Liver (tissue), 9 donors: Measurements from ENCODE around the gene CYBRD1. TPM values are rescaled to one million over a fixed set of nuclear protein-coding genes. Genes with fewer than 3 reads are reported as not detected.

Experiments
- DNase-seq: peaks from one replicate; pipeline ENCODE4 v3.0.0-alpha.2; 2017; ENCODE audit warnings: low spot score
- H3K27ac ChIP-seq, 2 donors: one replicate each; pipeline ENCODE4 v1.7.0; 2013; ENCODE audit warnings: inconsistent platforms in 2 of 2, low read length in 2 of 2, control low read depth in 1 of 2, low read depth in 1 of 2, mild to moderate bottlenecking in 1 of 2
- H3K27me3 ChIP-seq, 4 donors: one replicate each; pipeline versions ENCODE4 v1.6.1 to v1.7.0; 2013; ENCODE audit warnings: low read length in 3 of 4, inconsistent platforms in 1 of 4, mild to moderate bottlenecking in 1 of 4, moderate library complexity in 1 of 4; ENCODE audit not compliant: control insufficient read depth in 4 of 4, insufficient read depth in 4 of 4
- H3K36me3 ChIP-seq, 4 donors: one replicate each; pipeline versions ENCODE4 v1.6.1 to v1.7.0; 2013; ENCODE audit warnings: low read length in 3 of 4, mild to moderate bottlenecking in 3 of 4, low read depth in 1 of 4, moderate library complexity in 1 of 4; ENCODE audit not compliant: control insufficient read depth in 4 of 4, insufficient read depth in 3 of 4
- H3K4me1 ChIP-seq, 4 donors: one replicate each; pipeline versions ENCODE4 v1.6.1 to v1.7.0; 2013; ENCODE audit warnings: low read length in 3 of 4, mild to moderate bottlenecking in 3 of 4, moderate library complexity in 1 of 4; ENCODE audit not compliant: control insufficient read depth in 4 of 4, insufficient read depth in 4 of 4
- H3K4me3 ChIP-seq, 3 donors: one replicate each; pipeline versions ENCODE4 v1.6.1 to v1.7.0; 2013; ENCODE audit warnings: low read length in 3 of 3, control low read depth in 1 of 3, low read depth in 1 of 3, mild to moderate bottlenecking in 1 of 3
- H3K9ac ChIP-seq, 2 donors: one replicate each; pipeline ENCODE4 v1.7.0; 2013; ENCODE audit warnings: low read length in 2 of 2, mild to moderate bottlenecking in 2 of 2, moderate library complexity in 2 of 2, control low read depth in 1 of 2, low read depth in 1 of 2
- H3K9me3 ChIP-seq, 4 donors: one replicate each; pipeline versions ENCODE4 v1.6.1 to v1.7.0; 2013; ENCODE audit warnings: low read length in 3 of 4; ENCODE audit not compliant: control insufficient read depth in 4 of 4
- FOXA2 ChIP-seq: IDR thresholded peaks from 2 replicates; pipeline ENCODE4 v1.6.1; 2016; ENCODE audit warnings: antibody characterized with exemption
- HNF4A ChIP-seq, 2 donors: conservative IDR thresholded peaks; 2 replicates each; pipeline ENCODE4 v1.6.1; 2016; ENCODE audit warnings: antibody characterized with exemption in 2 of 2, mild to moderate bottlenecking in 2 of 2
- HNF4G ChIP-seq: IDR thresholded peaks from 2 replicates; pipeline ENCODE4 v1.6.1; 2016; ENCODE audit warnings: antibody characterized with exemption
- JUND ChIP-seq, 2 donors: IDR thresholded peaks; 2 replicates each; pipeline ENCODE4 v1.6.1; 2016; ENCODE audit warnings: antibody characterized with exemption in 2 of 2
- NR2F2 ChIP-seq: IDR thresholded peaks from 2 replicates; pipeline ENCODE4 v1.6.1; 2016; ENCODE audit warnings: antibody characterized with exemption
- RXRA ChIP-seq, 2 donors: IDR thresholded peaks; 2 replicates each; pipeline ENCODE4 v1.6.1; 2017 to 2018; ENCODE audit warnings: antibody characterized with exemption in 2 of 2, mild to moderate bottlenecking in 1 of 2
- SP1 ChIP-seq: IDR thresholded peaks from 2 replicates; pipeline ENCODE4 v1.6.1; 2018; ENCODE audit warnings: antibody characterized with exemption, mild to moderate bottlenecking
- TAF1 ChIP-seq: conservative IDR thresholded peaks from 2 replicates; pipeline ENCODE4 v1.6.1; 2016; ENCODE audit warnings: antibody characterized with exemption, mild to moderate bottlenecking
- YY1 ChIP-seq: IDR thresholded peaks from 2 replicates; pipeline ENCODE4 v1.6.1; 2016; ENCODE audit warnings: antibody characterized with exemption, mild to moderate bottlenecking
- WGBS: extraction: QIAGEN DNeasy Blood & Tissue Kit; methylation state at CpG from one replicate; pipeline ENCODE4 v1.1.7; 2013; 5-methylcytosine and 5-hydroxymethylcytosine counted together
- polyA plus RNA-seq, 2 donors: library from polyadenylated mRNA; stranded (reverse) in 1 of 2; unstranded in 1 of 2; fragments of 200-250 nt in 1 of 2; fragments of >200 nt in 1 of 2; fragmentation: Nextera tagmentation in 1 of 2; extraction: Ambion mirVana in 1 of 2; gene quantifications; one replicate each; pipeline versions ENCODE4 v1.2.1 to v1.2.3, GENCODE V29; 2013 to 2015
- total RNA-seq, 2 donors: library from RNA; depleted of rRNA; stranded (reverse); fragments of >200 nt; gene quantifications; one replicate each; pipeline ENCODE4 v1.2.3, GENCODE V29; 2014
- TF ChIP-seq, protein P1 (sequence below): IDR thresholded peaks from 2 replicates; pipeline ENCODE4 v1.6.1; 2016; ENCODE audit warnings: antibody characterized with exemption
- TF ChIP-seq, protein P2 (sequence below): IDR thresholded peaks from 2 replicates; pipeline ENCODE4 v1.6.1; 2016; ENCODE audit warnings: antibody characterized with exemption, mild to moderate bottlenecking
- TF ChIP-seq, protein P3 (sequence below): IDR thresholded peaks from 2 replicates; pipeline ENCODE4 v1.6.1; 2016; ENCODE audit warnings: antibody characterized with exemption
- TF ChIP-seq, protein P4 (sequence below): IDR thresholded peaks from 2 replicates; pipeline ENCODE4 v1.6.1; 2016; ENCODE audit warnings: antibody characterized with exemption
- donor health status: healthy.
- donor health status: healthy.
- donor health status: healthy.
- donor health status: healthy.
- donor health status: healthy.

The CYBRD1 gene
- total and polyA plus RNA-seq, 4 donors, result 5.8 to 51.1 (median 9.4) TPM

DNA sequence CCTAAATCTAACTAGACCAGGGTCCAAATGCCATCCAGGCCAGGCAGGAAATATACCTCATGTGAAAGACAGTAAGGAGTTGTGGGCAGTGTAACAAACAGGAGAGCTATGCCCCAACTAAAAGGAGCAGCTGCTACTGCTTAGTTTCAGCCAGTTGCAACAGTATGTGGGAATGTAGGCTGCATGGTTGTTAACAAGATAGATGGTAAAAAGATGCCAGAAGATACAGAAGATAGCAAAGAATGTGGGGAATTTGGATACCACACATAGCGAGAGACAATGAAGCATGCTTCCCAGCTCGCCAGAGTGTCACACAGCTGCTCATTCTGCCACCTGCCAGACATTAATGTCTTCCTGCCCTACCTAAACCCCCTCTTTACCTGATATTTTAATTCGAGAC lies 39.4 kb upstream of the CYBRD1 start:
- Histone ChIP-seq H3K36me3 (peaks cover 0 to 8% (median 0%) of the 10 kb centered on the region in 4 donors), H3K4me1 (peaks cover 0 to 4% (median under 1%) of the 10 kb centered on the region in 4 donors), H3K9ac (no peak overlapping the region), H3K27me3 (no peaks in the 10 kb centered on the region), H3K27ac (no peak overlapping the region), H3K9me3 (no peaks in the 10 kb centered on the region), H3K4me3 (no peak overlapping the region)
- DNase-seq, result no peak
- 97% methylated on average over 3 of the region's 3 CpGs for WGBS
- TF ChIP-seq, protein P1, sequence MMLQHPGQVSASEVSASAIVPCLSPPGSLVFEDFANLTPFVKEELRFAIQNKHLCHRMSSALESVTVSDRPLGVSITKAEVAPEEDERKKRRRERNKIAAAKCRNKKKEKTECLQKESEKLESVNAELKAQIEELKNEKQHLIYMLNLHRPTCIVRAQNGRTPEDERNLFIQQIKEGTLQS, result no peak
- TF ChIP-seq SP1 (no peak), TAF1 (no peak), YY1 (no peak), HNF4A (conservative IDR thresholded peaks at IDR 0.05) (no peak), FOXA2 (no peak), RXRA (IDR thresholded peaks at IDR 0.05) (no peak), HNF4G (no peak)
- TF ChIP-seq, protein P2, sequence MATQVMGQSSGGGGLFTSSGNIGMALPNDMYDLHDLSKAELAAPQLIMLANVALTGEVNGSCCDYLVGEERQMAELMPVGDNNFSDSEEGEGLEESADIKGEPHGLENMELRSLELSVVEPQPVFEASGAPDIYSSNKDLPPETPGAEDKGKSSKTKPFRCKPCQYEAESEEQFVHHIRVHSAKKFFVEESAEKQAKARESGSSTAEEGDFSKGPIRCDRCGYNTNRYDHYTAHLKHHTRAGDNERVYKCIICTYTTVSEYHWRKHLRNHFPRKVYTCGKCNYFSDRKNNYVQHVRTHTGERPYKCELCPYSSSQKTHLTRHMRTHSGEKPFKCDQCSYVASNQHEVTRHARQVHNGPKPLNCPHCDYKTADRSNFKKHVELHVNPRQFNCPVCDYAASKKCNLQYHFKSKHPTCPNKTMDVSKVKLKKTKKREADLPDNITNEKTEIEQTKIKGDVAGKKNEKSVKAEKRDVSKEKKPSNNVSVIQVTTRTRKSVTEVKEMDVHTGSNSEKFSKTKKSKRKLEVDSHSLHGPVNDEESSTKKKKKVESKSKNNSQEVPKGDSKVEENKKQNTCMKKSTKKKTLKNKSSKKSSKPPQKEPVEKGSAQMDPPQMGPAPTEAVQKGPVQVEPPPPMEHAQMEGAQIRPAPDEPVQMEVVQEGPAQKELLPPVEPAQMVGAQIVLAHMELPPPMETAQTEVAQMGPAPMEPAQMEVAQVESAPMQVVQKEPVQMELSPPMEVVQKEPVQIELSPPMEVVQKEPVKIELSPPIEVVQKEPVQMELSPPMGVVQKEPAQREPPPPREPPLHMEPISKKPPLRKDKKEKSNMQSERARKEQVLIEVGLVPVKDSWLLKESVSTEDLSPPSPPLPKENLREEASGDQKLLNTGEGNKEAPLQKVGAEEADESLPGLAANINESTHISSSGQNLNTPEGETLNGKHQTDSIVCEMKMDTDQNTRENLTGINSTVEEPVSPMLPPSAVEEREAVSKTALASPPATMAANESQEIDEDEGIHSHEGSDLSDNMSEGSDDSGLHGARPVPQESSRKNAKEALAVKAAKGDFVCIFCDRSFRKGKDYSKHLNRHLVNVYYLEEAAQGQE, result no peak
- TF ChIP-seq, protein P3, sequence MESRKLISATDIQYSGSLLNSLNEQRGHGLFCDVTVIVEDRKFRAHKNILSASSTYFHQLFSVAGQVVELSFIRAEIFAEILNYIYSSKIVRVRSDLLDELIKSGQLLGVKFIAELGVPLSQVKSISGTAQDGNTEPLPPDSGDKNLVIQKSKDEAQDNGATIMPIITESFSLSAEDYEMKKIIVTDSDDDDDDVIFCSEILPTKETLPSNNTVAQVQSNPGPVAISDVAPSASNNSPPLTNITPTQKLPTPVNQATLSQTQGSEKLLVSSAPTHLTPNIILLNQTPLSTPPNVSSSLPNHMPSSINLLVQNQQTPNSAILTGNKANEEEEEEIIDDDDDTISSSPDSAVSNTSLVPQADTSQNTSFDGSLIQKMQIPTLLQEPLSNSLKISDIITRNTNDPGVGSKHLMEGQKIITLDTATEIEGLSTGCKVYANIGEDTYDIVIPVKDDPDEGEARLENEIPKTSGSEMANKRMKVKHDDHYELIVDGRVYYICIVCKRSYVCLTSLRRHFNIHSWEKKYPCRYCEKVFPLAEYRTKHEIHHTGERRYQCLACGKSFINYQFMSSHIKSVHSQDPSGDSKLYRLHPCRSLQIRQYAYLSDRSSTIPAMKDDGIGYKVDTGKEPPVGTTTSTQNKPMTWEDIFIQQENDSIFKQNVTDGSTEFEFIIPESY, result no peak
- TF ChIP-seq, protein P4, sequence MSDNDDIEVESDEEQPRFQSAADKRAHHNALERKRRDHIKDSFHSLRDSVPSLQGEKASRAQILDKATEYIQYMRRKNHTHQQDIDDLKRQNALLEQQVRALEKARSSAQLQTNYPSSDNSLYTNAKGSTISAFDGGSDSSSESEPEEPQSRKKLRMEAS, result no peak

DNA sequence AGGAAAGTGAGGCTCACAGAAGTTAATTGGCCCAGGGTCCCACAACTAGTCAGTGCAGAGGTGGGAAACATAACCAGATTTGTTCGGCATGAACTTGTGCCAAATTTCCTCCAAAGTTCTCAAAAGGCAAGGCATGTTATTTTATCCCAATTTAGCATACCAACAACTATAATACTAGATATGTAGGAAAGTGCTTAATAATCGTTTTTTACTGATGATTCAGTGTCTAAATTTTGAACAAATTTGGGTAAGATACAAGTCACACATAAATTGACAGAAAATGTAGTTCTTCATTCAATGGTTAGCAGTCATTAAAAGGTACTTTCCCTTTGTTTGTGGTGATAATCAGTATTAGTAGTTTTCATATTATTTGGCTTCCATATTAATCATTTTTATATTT lies 38.5 kb upstream of the CYBRD1 start:
- no peak overlapping the region for H3K27ac ChIP-seq
- H3K4me3 ChIP-seq, result no peak overlapping the region
- TF ChIP-seq JUND (IDR thresholded peaks at IDR 0.05), result no peak
- no peak for DNase-seq
- no peaks in the 10 kb centered on the region for H3K9me3 ChIP-seq
- no peaks in the 10 kb centered on the region for H3K27me3 ChIP-seq
- peaks cover 0 to 9% (median 4%) of the 10 kb centered on the region in 4 donors for H3K4me1 ChIP-seq
- 90% methylated on average over 2 of the region's 2 CpGs for WGBS
- H3K9ac ChIP-seq, result no peak overlapping the region
- peaks cover 0 to 8% (median 0%) of the 10 kb centered on the region in 4 donors for H3K36me3 ChIP-seq

DNA sequence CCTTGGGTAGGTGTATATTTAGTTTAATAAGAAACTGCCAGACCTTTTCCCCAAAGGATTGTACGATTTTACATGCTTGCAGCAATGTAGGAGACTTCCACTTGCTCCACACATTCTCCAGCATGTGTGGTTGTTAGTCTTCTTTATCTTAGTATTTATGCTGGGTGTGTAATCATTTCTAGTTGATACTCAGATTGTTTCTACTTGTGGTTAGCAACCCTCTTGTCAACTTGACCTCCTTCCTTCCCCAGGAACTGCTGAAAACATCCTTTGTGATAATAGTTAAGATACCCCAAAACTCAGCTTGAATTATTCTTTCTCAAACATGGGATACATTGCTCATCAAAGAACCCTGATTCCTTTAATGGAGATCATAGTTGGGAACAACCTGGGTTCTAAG lies 37.2 kb upstream of the CYBRD1 start:
- Histone ChIP-seq H3K27me3 (no peaks in the 10 kb centered on the region), H3K4me1 (peaks cover 0 to 9% (median 4%) of the 10 kb centered on the region in 4 donors), H3K9me3 (peaks cover 0 to 2% (median 0%) of the 10 kb centered on the region in 4 donors), H3K36me3 (peaks cover 0 to 5% (median 0%) of the 10 kb centered on the region in 4 donors), H3K4me3 (no peak overlapping the region), H3K9ac (no peak overlapping the region), H3K27ac (no peak overlapping the region)
- DNase-seq, result no peak
- WGBS, result 91% methylated on average over 1 of the region's 1 CpG
- TF ChIP-seq YY1, result no peak
- TF ChIP-seq, protein P1, result no peak
- TF ChIP-seq NR2F2, result no peak
- TF ChIP-seq, protein P3, result no peak
- TF ChIP-seq, protein P4, result no peak
